Muscle layer of duodenum (tissue), 2 donors: ENCODE data around the gene MOSMO.
"Not testable (repeated sequence)": the region's sequence is repeated elsewhere in the genome, so short reads cannot be mapped to it uniquely, and the experiment has no call there.

Experiments used
- H3K27ac ChIP-seq: one replicate; pipeline ENCODE4 v1.7.0; 2013; ENCODE audit warnings: mild to moderate bottlenecking, low read length
- H3K27me3 ChIP-seq: one replicate; pipeline ENCODE4 v1.7.0; 2013; ENCODE audit warnings: low read depth, mild to moderate bottlenecking, control low read depth, low read length
- H3K36me3 ChIP-seq, 2 donors: one replicate each; pipeline ENCODE4 v1.7.0; 2013; ENCODE audit warnings: low read length in 2 of 2, control low read depth in 1 of 2, mild to moderate bottlenecking in 1 of 2; ENCODE audit not compliant: insufficient read depth in 2 of 2, control insufficient read depth in 1 of 2
- H3K4me1 ChIP-seq, 2 donors: one replicate each; pipeline ENCODE4 v1.7.0; 2013; ENCODE audit warnings: low read length in 2 of 2, mild to moderate bottlenecking in 2 of 2, control low read depth in 1 of 2, moderate library complexity in 1 of 2; ENCODE audit not compliant: insufficient read depth in 2 of 2, control insufficient read depth in 1 of 2
- H3K4me3 ChIP-seq, 2 donors: one replicate each; pipeline ENCODE4 v1.7.0; 2013; ENCODE audit warnings: low read length in 2 of 2, low read depth in 1 of 2, mild to moderate bottlenecking in 1 of 2
- H3K9me3 ChIP-seq, 2 donors: one replicate each; pipeline ENCODE4 v1.7.0; 2013; ENCODE audit warnings: low read length in 2 of 2, control low read depth in 1 of 2, mild to moderate bottlenecking in 1 of 2; ENCODE audit not compliant: control insufficient read depth in 1 of 2
- donor health status: healthy.

The MOSMO gene

GRCh38 chr16:22018559-22018958 is 10.6 kb downstream of the MOSMO start:
- Histone ChIP-seq H3K4me3 (no peak overlapping the region), H3K27me3 (no peaks in the 10 kb centered on the region), H3K4me1 (peaks cover 0 to 5% of the 10 kb centered on the region in 2 donors), H3K9me3 (no peaks in the 10 kb centered on the region), H3K27ac (no peak overlapping the region), H3K36me3 (no peaks in the 10 kb centered on the region)

GRCh38 chr16:22022151-22022550 is 14.2 kb downstream of the MOSMO start:
- Histone ChIP-seq H3K27ac (no peak overlapping the region), H3K27me3 (no peaks in the 10 kb centered on the region), H3K4me1 (peaks cover 6 to 11% of the 10 kb centered on the region in 2 donors), H3K9me3 (no peaks in the 10 kb centered on the region), H3K4me3 (no peak overlapping the region), H3K36me3 (no peaks in the 10 kb centered on the region)

GRCh38 chr16:22023505-22023904 is 15.6 kb downstream of the MOSMO start:
- Histone ChIP-seq H3K4me3 (no peak overlapping the region), H3K36me3 (no peaks in the 10 kb centered on the region), H3K4me1 (peaks cover 11 to 12% of the 10 kb centered on the region in 2 donors), H3K27ac (no peak overlapping the region), H3K9me3 (no peaks in the 10 kb centered on the region), H3K27me3 (no peaks in the 10 kb centered on the region)

- H3K4me3 ChIP-seq, H3K27ac ChIP-seq, H3K27me3 ChIP-seq, H3K36me3 ChIP-seq, H3K9me3 ChIP-seq: not testable (repeated sequence)
- peaks cover 12% of the 10 kb centered on the region in 2 donors for H3K4me1 ChIP-seq
Measured at GRCh38 chr16:22024785-22025184, 16.9 kb downstream of the MOSMO start.

GRCh38 chr16:22027633-22028032 is 19.7 kb downstream of the MOSMO start:
- H3K27me3 ChIP-seq = no peaks in the 10 kb centered on the region
- no peaks in the 10 kb centered on the region for H3K9me3 ChIP-seq
- peaks cover 0 to 7% of the 10 kb centered on the region in 2 donors for H3K36me3 ChIP-seq
- H3K27ac ChIP-seq = no peak overlapping the region
- peaks cover 12 to 16% of the 10 kb centered on the region in 2 donors for H3K4me1 ChIP-seq
- no peak overlapping the region for H3K4me3 ChIP-seq

- no peaks in the 10 kb centered on the region for H3K9me3 ChIP-seq
- H3K36me3 ChIP-seq = peaks cover 0 to 7% of the 10 kb centered on the region in 2 donors
- H3K27ac ChIP-seq = no peak overlapping the region
Measured at GRCh38 chr16:22029632-22030031, 21.7 kb downstream of the MOSMO start.

GRCh38 chr16:22030087-22030812 is 22.3 kb downstream of the MOSMO start:
- Histone ChIP-seq H3K27me3 (no peaks in the 10 kb centered on the region), H3K4me3 (no peak overlapping the region), H3K36me3 (peaks cover 0 to 7% of the 10 kb centered on the region in 2 donors), H3K27ac (no peak overlapping the region), H3K4me1 (peaks cover 12 to 16% of the 10 kb centered on the region in 2 donors), H3K9me3 (no peaks in the 10 kb centered on the region)

More at GRCh38 chr16:22029632-22030031, 21.7 kb downstream of the MOSMO start:
- no peaks in the 10 kb centered on the region for H3K27me3 ChIP-seq
- H3K4me1 ChIP-seq = peaks cover 12 to 16% of the 10 kb centered on the region in 2 donors
- H3K4me3 ChIP-seq = no peak overlapping the region

- Histone ChIP-seq H3K27ac (no peak overlapping the region), H3K9me3 (no peaks in the 10 kb centered on the region)
Measured at GRCh38 chr16:22031483-22032083, 23.7 kb downstream of the MOSMO start.

GRCh38 chr16:22034503-22034902 is 26.6 kb downstream of the MOSMO start:
- Histone ChIP-seq H3K27ac (no peak overlapping the region), H3K4me1 (peaks cover 0 to 5% of the 10 kb centered on the region in 2 donors), H3K27me3 (no peaks in the 10 kb centered on the region), H3K4me3 (no peak overlapping the region), H3K36me3 (peaks cover 3 to 12% of the 10 kb centered on the region in 2 donors), H3K9me3 (no peaks in the 10 kb centered on the region)

More at GRCh38 chr16:22031483-22032083, 23.7 kb downstream of the MOSMO start:
- Histone ChIP-seq H3K4me3 (no peak overlapping the region), H3K4me1 (peaks cover 6 to 16% of the 10 kb centered on the region in 2 donors), H3K36me3 (peaks cover 0 to 7% of the 10 kb centered on the region in 2 donors), H3K27me3 (no peaks in the 10 kb centered on the region)

GRCh38 chr16:22035153-22035552 is 27.2 kb downstream of the MOSMO start:
- Histone ChIP-seq H3K27ac (no peak overlapping the region), H3K4me1 (peaks cover 0 to under 1% of the 10 kb centered on the region in 2 donors), H3K4me3 (no peak overlapping the region), H3K27me3 (no peaks in the 10 kb centered on the region), H3K36me3 (peaks cover 3 to 12% of the 10 kb centered on the region in 2 donors), H3K9me3 (no peaks in the 10 kb centered on the region)

- H3K27me3 ChIP-seq, H3K4me3 ChIP-seq, H3K36me3 ChIP-seq, H3K27ac ChIP-seq, H3K9me3 ChIP-seq, H3K4me1 ChIP-seq: not testable (repeated sequence)
Measured at GRCh38 chr16:22043882-22044281, 36.0 kb downstream of the MOSMO start.
